ENCODE measurements around the gene STAG3. TPM values are rescaled to one million over a fixed set of nuclear protein-coding genes. Genes with fewer than 3 reads are reported as not detected.
"Not testable (repeated sequence)": the region's sequence is repeated elsewhere in the genome, so short reads cannot be mapped to it uniquely, and the experiment has no call there.

STAG3 gene
- total RNA-seq, 4 donors from 2014 or later: 0.49 to 2.5 TPM; not detected in 2

GRCh38 chr7:100220586-100221230, 43.0 kb downstream of the STAG3 start:
- H3K27ac ChIP-seq: no peak overlapping the region
- no peaks in the 10 kb centered on the region for H3K9me3 ChIP-seq
- H3K4me1 ChIP-seq: no peaks in the 10 kb centered on the region
- H3K36me3 ChIP-seq: no peaks in the 10 kb centered on the region
- intact Hi-C loops (cut with DNase I; ENCODE audit: low total_unique reads): no loop called here
- DNase-seq: no peak
- TF ChIP-seq POLR2A (IDR thresholded peaks at IDR 0.05): no peak
- H3K27me3 ChIP-seq: no peaks in the 10 kb centered on the region
- H3K4me3 ChIP-seq: no peak overlapping the region

- TF ChIP-seq POLR2A (IDR thresholded peaks at IDR 0.05) (no peak), CTCF (IDR thresholded peaks at IDR 0.05) (no peak)
- intact Hi-C loops (cut with DNase I; ENCODE audit: low total_unique reads): no loop called here
- Histone ChIP-seq H3K9me3 (no peaks in the 10 kb centered on the region), H3K27me3 (no peaks in the 10 kb centered on the region), H3K4me1 (no peaks in the 10 kb centered on the region), H3K36me3 (no peaks in the 10 kb centered on the region), H3K4me3 (no peak overlapping the region), H3K27ac (no peak overlapping the region)
- no peak for DNase-seq
Measured at GRCh38 chr7:100221231-100221718, 43.6 kb downstream of the STAG3 start.

GRCh38 chr7:100221767-100222444, 44.2 kb downstream of the STAG3 start:
- Histone ChIP-seq H3K36me3 (no peaks in the 10 kb centered on the region), H3K27ac (no peak overlapping the region), H3K9me3 (no peaks in the 10 kb centered on the region), H3K27me3 (no peaks in the 10 kb centered on the region), H3K4me3 (no peak overlapping the region), H3K4me1 (no peaks in the 10 kb centered on the region)
- DNase-seq: no peak
- intact Hi-C loops (cut with DNase I; ENCODE audit: low total_unique reads): no loop called here
- TF ChIP-seq CTCF (IDR thresholded peaks at IDR 0.05) (no peak), POLR2A (IDR thresholded peaks at IDR 0.05) (no peak)

- Histone ChIP-seq H3K27me3 (no peaks in the 10 kb centered on the region), H3K36me3 (no peaks in the 10 kb centered on the region), H3K4me1 (no peaks in the 10 kb centered on the region), H3K9me3 (no peaks in the 10 kb centered on the region), H3K27ac (no peak overlapping the region), H3K4me3 (no peak overlapping the region)
- intact Hi-C loops (cut with DNase I; ENCODE audit: low total_unique reads): no loop called here
- TF ChIP-seq POLR2A (IDR thresholded peaks at IDR 0.05) (no peak), CTCF (IDR thresholded peaks at IDR 0.05) (no peak)
- DNase-seq: no peak
Measured at GRCh38 chr7:100222445-100223132, 44.9 kb downstream of the STAG3 start.

GRCh38 chr7:100223376-100223927, 45.7 kb downstream of the STAG3 start:
- H3K27me3 ChIP-seq; H3K4me1 ChIP-seq; H3K27ac ChIP-seq; H3K36me3 ChIP-seq; DNase-seq; intact Hi-C loops (cut with DNase I; ENCODE audit: low total_unique reads); H3K4me3 ChIP-seq; H3K9me3 ChIP-seq: not testable (repeated sequence)

GRCh38 chr7:100224891-100225290, 47.2 kb downstream of the STAG3 start:
- H3K27ac ChIP-seq; H3K9me3 ChIP-seq; H3K36me3 ChIP-seq; H3K27me3 ChIP-seq; intact Hi-C loops (cut with DNase I; ENCODE audit: low total_unique reads); H3K4me3 ChIP-seq; H3K4me1 ChIP-seq; DNase-seq: not testable (repeated sequence)

- H3K4me3 ChIP-seq; H3K9me3 ChIP-seq; intact Hi-C loops (cut with DNase I; ENCODE audit: low total_unique reads); H3K36me3 ChIP-seq; H3K27me3 ChIP-seq; H3K27ac ChIP-seq; H3K4me1 ChIP-seq; DNase-seq: not testable (repeated sequence)
Measured at GRCh38 chr7:100234660-100235317, 57.1 kb downstream of the STAG3 start.

- intact Hi-C loops (cut with DNase I; ENCODE audit: low total_unique reads); DNase-seq; H3K36me3 ChIP-seq; H3K27ac ChIP-seq; H3K27me3 ChIP-seq; H3K9me3 ChIP-seq; H3K4me3 ChIP-seq; H3K4me1 ChIP-seq: not testable (repeated sequence)
Measured at GRCh38 chr7:100239975-100240374, 62.3 kb downstream of the STAG3 start.

GRCh38 chr7:100243385-100243784, 65.7 kb downstream of the STAG3 start:
- H3K4me3 ChIP-seq; H3K36me3 ChIP-seq; DNase-seq; H3K4me1 ChIP-seq; intact Hi-C loops (cut with DNase I; ENCODE audit: low total_unique reads); H3K9me3 ChIP-seq; H3K27ac ChIP-seq; H3K27me3 ChIP-seq: not testable (repeated sequence)
